K562 (cell line): ENCODE results near the gene HNRNPH1. TPM values are rescaled to one million over a fixed set of nuclear protein-coding genes. Genes with fewer than 3 reads are reported as not detected.

ENCODE experiments used
- ARNT ChIP-seq, 2 experiments: fragments of 450-650 bp; IDR thresholded peaks; 2 replicates each; pipeline ENCODE4 v1.6.1; 2016; ENCODE audit warnings: mild to moderate bottlenecking in 1 of 2
- CHCHD3 ChIP-seq: fragments of 250-450 bp; sonication (Bioruptor Pico); IDR thresholded peaks from 2 replicates; pipeline ENCODE4 v2.1.2; 2022; ENCODE audit warnings: mild to moderate bottlenecking
- CTBP1 ChIP-seq: fragments of 450-650 bp; IDR thresholded peaks from 2 replicates; pipeline ENCODE4 v1.6.1; 2016; ENCODE audit warnings: borderline replicate concordance
- GATAD2A ChIP-seq: fragments of 450-650 bp; IDR thresholded peaks from 2 replicates; pipeline ENCODE4 v1.6.1; 2017
- MAFF ChIP-seq: IDR thresholded peaks from 2 replicates; pipeline ENCODE4 v1.6.1; 2012; ENCODE audit warnings: low read length, improper control_type of control experiment
- MTA1 ChIP-seq: fragments of 450-650 bp; IDR thresholded peaks from 2 replicates; pipeline ENCODE4 v1.6.1; 2017; ENCODE audit warnings: borderline replicate concordance
- NONO ChIP-seq, 2 experiments: fragments of 200-400 bp in 1 of 2; fragments of 450-650 bp in 1 of 2; formaldehyde crosslinking in 1 of 2; IDR thresholded peaks; 2 replicates each; pipeline ENCODE4 v1.6.1; 2017; ENCODE audit warnings: low read depth in 2 of 2, mild to moderate bottlenecking in 2 of 2, moderate library complexity in 2 of 2, low read length in 1 of 2
- NR2C2 ChIP-seq, 2 experiments: fragments of 200-800 bp in 1 of 2; sonication (Bioruptor generic) in 1 of 2; sonication (generic) in 1 of 2; formaldehyde crosslinking in 1 of 2; IDR thresholded peaks; 2 replicates each; pipeline versions ENCODE4 v1.6.1 to v1.8.0; 2016 to 2022; ENCODE audit warnings: mild to moderate bottlenecking in 1 of 2, missing compliant biosample characterization in 1 of 2, missing genetic modification characterization in 1 of 2, missing genetic modification reagents in 1 of 2
- PHF21A ChIP-seq: fragments of 450-650 bp; IDR thresholded peaks from 2 replicates; pipeline ENCODE4 v1.6.1; 2017; ENCODE audit warnings: low read depth, borderline replicate concordance
- PTBP1 ChIP-seq: fragments of 200-400 bp; formaldehyde crosslinking; IDR thresholded peaks from 2 replicates; pipeline ENCODE4 v1.6.1; 2017; ENCODE audit warnings: low read depth, low read length
- PTTG1 ChIP-seq: fragments of 450-650 bp; IDR thresholded peaks from 2 replicates; pipeline ENCODE4 v1.6.1; 2016; ENCODE audit warnings: low read depth, mild to moderate bottlenecking, missing genetic modification characterization, missing compliant biosample characterization
- TAF1 ChIP-seq: IDR thresholded peaks from 2 replicates; pipeline ENCODE4 v1.6.1; 2011; ENCODE audit warnings: mild to moderate bottlenecking, low read length, moderate library complexity; ENCODE audit not compliant: insufficient read depth, control insufficient read depth, severe bottlenecking; ENCODE audit errors: extremely low read depth
- THRAP3 ChIP-seq: fragments of 450-650 bp; IDR thresholded peaks from 2 replicates; pipeline ENCODE4 v1.6.1; 2016; ENCODE audit warnings: mild to moderate bottlenecking, inconsistent platforms, borderline replicate concordance
- ZC3H4 ChIP-seq: sonication (generic); formaldehyde crosslinking; IDR thresholded peaks from 2 replicates; pipeline ENCODE4 v1.9.0; 2021; ENCODE audit warnings: missing genetic modification reagents, borderline replicate concordance
- ZKSCAN1 ChIP-seq: fragments of 150-350 bp; IDR thresholded peaks from 2 replicates; pipeline ENCODE4 v1.6.1; 2016; ENCODE audit warnings: low read depth, low read length
- ZNF12 ChIP-seq: sonication (generic); formaldehyde crosslinking; IDR thresholded peaks from 2 replicates; pipeline ENCODE4 v1.4.0; 2020; ENCODE audit warnings: mild to moderate bottlenecking, missing genetic modification reagents
- ZNF197 ChIP-seq: fragments of 200-800 bp; sonication (Bioruptor generic); IDR thresholded peaks from 2 replicates; pipeline ENCODE4 v1.6.1; 2016; ENCODE audit warnings: low read depth, missing genetic modification characterization, missing compliant biosample characterization
- ZNF830 ChIP-seq: fragments of 250-450 bp; sonication (Bioruptor Pico); IDR thresholded peaks from 2 replicates; pipeline ENCODE4 v1.5.0; 2021; ENCODE audit warnings: mild to moderate bottlenecking
- ZSCAN29 ChIP-seq: fragments of 450-650 bp; IDR thresholded peaks from 2 replicates; pipeline ENCODE4 v1.6.1; 2017
- polyA plus RNA-seq, 8 experiments: library from polyadenylated mRNA; depleted of rRNA in 4 of 8; stranded (reverse) in 5 of 8; unstranded in 3 of 8; fragments of >200 nt; fragmentation: Nextera tagmentation in 2 of 8; fragmentation: Illumina TruSeq in 1 of 8; extraction: Ambion mirVana in 2 of 8; extraction: Trizol in 1 of 8; gene quantifications; 2 replicates each; pipeline versions ENCODE4 v1.2.1 to v1.2.3, GENCODE V29; 2011 to 2014; ENCODE audit warnings: inconsistent platforms in 1 of 8, missing spikeins in 1 of 8
- total RNA-seq, 7 experiments: library from RNA; depleted of rRNA in 6 of 7; stranded (reverse); fragments of >200 nt in 6 of 7; fragmentation: Illumina TruSeq in 2 of 7; extraction: Trizol in 2 of 7; gene quantifications; 2 replicates each; pipeline versions ENCODE4 v1.2.1 to v1.2.3, GENCODE V29; 2011 to 2021; ENCODE audit warnings: low replicate concordance in 1 of 7
- TF ChIP-seq, protein P1 (sequence below), 2 experiments: fragments of 250-450 bp in 1 of 2; fragments of 450-650 bp in 1 of 2; sonication (Bioruptor Pico) in 1 of 2; IDR thresholded peaks; 2 replicates each; pipeline versions ENCODE4 v1.6.1 to v1.8.0; 2016 to 2021; ENCODE audit warnings: mild to moderate bottlenecking in 2 of 2, moderate library complexity in 2 of 2, missing compliant biosample characterization in 1 of 2, missing genetic modification characterization in 1 of 2
- TF ChIP-seq, protein P2 (sequence below): fragments of 450-650 bp; formaldehyde crosslinking; conservative IDR thresholded peaks from 2 replicates; pipeline ENCODE4 v1.4.0; 2022; ENCODE audit warnings: mild to moderate bottlenecking, missing genetic modification characterization
- TF ChIP-seq, protein P3 (sequence below): sonication (generic); formaldehyde crosslinking; IDR thresholded peaks from 2 replicates; pipeline ENCODE4 v1.8.0; 2022; ENCODE audit warnings: mild to moderate bottlenecking, missing genetic modification reagents

The HNRNPH1 gene
- total and polyA plus RNA-seq, 9 of the 15 experiments (the other 6 are each of a cell fraction or from before 2014, with no cell fraction given) = 103 to 656 (median 561) TPM

DNA sequence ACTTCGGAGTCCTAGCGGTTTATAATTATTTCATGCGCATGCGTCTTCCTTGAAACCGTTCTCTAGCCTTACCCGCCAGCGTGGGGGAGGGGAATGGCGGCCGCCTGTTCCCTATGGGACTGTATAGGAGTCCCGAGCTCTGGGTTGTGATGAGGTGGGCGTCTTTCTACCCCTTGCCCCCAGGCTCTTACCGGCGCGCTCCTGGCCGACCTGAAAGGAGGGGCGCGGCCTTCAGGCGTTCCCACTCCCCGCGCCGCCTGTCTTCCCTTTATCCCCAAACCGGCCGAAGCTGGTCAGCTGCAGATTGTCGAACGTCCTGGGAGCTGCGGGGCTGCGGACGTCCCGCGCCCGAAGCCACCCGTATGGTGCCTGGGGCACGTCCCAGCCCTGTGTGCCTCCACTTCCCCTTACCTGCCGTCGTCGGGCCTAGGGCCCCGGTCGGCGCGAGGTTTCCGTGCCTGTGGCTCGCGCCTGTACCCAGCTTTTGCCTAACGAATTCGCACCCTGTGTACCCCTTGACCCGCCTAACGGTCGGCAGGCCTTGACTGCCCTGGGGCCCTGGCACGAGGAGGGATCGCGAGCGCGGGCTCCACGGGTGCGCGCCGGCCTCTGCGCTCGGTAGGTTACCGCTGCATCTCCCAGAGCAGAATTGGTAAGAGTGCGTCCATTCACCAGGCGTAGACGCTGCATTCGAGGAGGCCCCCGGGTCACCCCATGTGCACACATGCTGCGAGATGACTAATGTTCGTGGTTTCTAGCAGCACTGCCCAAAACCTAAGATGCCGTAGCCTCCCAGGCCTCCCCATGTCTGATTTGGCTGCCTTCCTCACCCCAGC, 653 bp upstream of the HNRNPH1 start (continued):
- TF ChIP-seq NR2C2 (CRISPR knock-in tag; IDR thresholded peaks at IDR 0.05) (peak; percentile 64), NR2C2 (tag; IDR thresholded peaks at IDR 0.05) (peak; percentile 77), THRAP3 (no peak), ZKSCAN1 (no peak), MTA1 (no peak), CHCHD3 (CRISPR knock-in tag) (no peak), ZNF12 (CRISPR knock-in tag) (no peak), ZNF197 (CRISPR knock-in tag) (0 out of 2 replicates have a peak, but pooled peaks have one; percentile 42), MAFF (0 out of 2 replicates have a peak, but pooled peaks have one; percentile 9), PTTG1 (tag) (no peak), NONO (IDR thresholded peaks at IDR 0.05; ENCODE audit: low read depth in 2 of 2, low read length in 1 of 2) (no peak), CTBP1 (peak; percentile 28; the same call in 1 of the 2 replicates), ZC3H4 (peak; percentile 96), ZSCAN29 (0 out of 2 replicates have a peak, but pooled peaks have one; percentile 61), TAF1 (peak; percentile 11), PHF21A (no peak), ARNT (IDR thresholded peaks at IDR 0.05) (no peak), GATAD2A (peak; percentile 6; the same call in 1 of the 2 replicates), PTBP1 (no peak), ZNF830 (CRISPR knock-in tag) (peak; percentile 86; the same call in 1 of the 2 replicates)
- TF ChIP-seq, protein P1, sequence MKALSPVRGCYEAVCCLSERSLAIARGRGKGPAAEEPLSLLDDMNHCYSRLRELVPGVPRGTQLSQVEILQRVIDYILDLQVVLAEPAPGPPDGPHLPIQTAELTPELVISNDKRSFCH (CRISPR knock-in tag; IDR thresholded peaks at IDR 0.05) = no peak
- TF ChIP-seq, protein P1 (tag; IDR thresholded peaks at IDR 0.05) = peak; percentile 89
- TF ChIP-seq, protein P2, sequence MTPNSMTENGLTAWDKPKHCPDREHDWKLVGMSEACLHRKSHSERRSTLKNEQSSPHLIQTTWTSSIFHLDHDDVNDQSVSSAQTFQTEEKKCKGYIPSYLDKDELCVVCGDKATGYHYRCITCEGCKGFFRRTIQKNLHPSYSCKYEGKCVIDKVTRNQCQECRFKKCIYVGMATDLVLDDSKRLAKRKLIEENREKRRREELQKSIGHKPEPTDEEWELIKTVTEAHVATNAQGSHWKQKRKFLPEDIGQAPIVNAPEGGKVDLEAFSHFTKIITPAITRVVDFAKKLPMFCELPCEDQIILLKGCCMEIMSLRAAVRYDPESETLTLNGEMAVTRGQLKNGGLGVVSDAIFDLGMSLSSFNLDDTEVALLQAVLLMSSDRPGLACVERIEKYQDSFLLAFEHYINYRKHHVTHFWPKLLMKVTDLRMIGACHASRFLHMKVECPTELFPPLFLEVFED (CRISPR knock-in tag) = no peak
- TF ChIP-seq, protein P3, sequence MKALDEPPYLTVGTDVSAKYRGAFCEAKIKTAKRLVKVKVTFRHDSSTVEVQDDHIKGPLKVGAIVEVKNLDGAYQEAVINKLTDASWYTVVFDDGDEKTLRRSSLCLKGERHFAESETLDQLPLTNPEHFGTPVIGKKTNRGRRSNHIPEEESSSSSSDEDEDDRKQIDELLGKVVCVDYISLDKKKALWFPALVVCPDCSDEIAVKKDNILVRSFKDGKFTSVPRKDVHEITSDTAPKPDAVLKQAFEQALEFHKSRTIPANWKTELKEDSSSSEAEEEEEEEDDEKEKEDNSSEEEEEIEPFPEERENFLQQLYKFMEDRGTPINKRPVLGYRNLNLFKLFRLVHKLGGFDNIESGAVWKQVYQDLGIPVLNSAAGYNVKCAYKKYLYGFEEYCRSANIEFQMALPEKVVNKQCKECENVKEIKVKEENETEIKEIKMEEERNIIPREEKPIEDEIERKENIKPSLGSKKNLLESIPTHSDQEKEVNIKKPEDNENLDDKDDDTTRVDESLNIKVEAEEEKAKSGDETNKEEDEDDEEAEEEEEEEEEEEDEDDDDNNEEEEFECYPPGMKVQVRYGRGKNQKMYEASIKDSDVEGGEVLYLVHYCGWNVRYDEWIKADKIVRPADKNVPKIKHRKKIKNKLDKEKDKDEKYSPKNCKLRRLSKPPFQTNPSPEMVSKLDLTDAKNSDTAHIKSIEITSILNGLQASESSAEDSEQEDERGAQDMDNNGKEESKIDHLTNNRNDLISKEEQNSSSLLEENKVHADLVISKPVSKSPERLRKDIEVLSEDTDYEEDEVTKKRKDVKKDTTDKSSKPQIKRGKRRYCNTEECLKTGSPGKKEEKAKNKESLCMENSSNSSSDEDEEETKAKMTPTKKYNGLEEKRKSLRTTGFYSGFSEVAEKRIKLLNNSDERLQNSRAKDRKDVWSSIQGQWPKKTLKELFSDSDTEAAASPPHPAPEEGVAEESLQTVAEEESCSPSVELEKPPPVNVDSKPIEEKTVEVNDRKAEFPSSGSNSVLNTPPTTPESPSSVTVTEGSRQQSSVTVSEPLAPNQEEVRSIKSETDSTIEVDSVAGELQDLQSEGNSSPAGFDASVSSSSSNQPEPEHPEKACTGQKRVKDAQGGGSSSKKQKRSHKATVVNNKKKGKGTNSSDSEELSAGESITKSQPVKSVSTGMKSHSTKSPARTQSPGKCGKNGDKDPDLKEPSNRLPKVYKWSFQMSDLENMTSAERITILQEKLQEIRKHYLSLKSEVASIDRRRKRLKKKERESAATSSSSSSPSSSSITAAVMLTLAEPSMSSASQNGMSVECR (CRISPR knock-in tag) = peak; percentile 35; the same call in 1 of the 2 replicates
